Fibroblast of skin of left quadriceps (primary cell): ENCODE results near the gene RANBP3.
"Not testable (repeated sequence)": the region's sequence is repeated elsewhere in the genome, so short reads cannot be mapped to it uniquely, and the experiment has no call there.

Experiments
- DNase-seq, 2 experiments: peaks; one replicate each; pipeline ENCODE4 v3.0.0-alpha.2; 2013; ENCODE audit warnings: low read depth in 2 of 2

Gene RANBP3

GRCh38 chr19:5966215-5966614 is 11.7 kb downstream of the RANBP3 start:
- DNase-seq: no peak

DNA sequence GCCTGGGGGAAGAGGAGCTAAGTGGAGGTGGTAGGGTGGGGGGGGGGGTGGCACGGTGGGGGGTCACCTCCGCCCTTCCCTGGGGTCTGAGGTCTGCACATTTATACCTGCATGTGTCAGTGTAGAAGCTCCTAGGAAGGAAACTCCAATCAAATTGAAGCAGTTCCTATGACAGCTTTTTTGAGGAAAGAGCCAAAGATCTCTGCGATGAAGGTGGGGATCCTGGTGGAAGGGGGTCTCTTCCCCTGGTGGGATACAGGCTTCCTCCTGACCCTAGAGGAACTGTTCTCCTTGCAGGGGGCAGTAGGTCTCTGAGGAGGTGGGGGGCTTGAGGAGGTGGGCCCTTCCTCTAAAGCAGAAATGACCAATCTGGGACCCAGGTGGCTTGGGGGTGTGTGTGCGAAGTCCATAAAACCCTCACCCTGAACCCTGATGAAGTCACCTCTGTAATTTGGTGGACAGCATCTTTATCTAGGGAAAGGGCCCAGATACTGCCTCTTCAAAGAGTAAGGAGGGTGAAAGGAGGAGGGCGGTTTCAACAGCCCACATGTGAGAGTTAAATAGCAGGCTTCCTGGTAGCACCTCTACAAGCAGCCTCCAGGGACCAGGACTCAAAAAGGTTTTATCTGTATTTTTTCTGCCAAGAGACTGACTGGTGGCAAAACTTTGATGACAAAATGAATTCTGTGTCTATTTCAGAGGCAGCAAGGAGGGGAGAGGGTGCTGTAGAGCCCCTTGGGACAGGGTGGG is 12.9 kb downstream of the RANBP3 start:
- no peak for DNase-seq

- DNase-seq: no peak
These were observed 14.1 kb downstream of the RANBP3 start for GRCh38 chr19:5963855-5964254.

DNA sequence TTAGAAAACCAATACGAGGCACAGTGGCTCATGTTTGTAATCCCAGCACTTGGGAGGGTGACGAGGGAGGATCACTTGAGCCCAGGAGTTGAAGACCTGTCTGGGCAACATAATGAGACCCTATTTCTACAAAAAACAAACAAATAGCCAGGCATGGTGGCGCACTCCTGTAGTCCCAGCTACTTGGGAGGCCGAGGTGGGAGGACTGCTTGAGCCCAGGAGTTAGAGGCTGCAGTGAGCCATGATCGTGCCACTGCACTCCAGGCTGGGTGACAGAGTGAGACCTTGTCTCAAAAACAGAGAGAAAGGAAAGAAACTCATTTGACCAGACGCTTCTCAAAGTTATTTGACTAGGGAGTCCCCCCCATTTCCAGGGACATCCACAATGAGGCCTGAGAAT is 14.7 kb downstream of the RANBP3 start:
- not testable (repeated sequence) for DNase-seq

DNA sequence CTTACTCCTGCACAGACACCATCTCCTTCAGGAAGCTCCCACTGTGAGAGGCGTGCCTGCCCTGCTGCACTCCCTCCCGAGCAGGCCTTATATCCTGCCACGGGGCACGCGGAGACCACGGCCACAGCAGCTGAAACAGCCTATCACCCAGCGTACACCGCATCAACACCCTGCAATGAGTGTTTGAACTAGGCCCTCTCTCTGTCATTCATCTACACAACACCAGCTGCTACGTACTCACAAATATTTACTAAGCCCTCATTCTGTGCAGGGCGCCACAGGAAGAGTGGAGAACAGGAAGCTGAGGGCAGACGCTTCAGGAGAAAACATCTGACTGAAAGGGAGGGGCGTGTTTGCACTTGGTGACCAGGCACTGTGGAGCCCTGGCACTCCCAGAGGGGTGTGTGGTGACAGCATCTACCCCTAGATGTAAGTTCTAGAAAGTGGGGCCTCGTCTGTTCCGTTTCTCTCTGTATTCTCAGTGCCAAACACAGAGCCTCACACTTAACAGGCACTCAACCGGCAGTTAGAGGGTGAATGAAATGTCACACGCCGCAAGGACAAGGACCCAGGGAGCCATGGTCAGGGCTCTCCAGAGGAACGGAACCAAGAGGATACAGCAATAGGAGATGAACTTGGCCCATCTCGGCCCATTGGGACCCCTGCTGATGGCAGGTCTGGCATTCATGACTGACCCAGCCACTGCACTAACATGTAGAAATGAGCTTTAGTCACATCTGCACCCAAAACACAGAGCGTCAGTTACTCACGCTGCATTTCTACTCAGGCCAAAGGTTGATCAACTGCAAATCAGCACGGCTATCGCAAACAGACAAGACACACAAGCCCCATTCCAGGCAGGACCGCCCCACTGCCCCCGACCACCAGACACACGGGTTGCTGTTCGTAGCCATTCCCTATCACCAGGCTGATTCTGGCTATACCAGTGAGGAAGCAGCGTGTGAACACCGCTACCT is 15.7 kb downstream of the RANBP3 start:
- no peak for DNase-seq

DNA sequence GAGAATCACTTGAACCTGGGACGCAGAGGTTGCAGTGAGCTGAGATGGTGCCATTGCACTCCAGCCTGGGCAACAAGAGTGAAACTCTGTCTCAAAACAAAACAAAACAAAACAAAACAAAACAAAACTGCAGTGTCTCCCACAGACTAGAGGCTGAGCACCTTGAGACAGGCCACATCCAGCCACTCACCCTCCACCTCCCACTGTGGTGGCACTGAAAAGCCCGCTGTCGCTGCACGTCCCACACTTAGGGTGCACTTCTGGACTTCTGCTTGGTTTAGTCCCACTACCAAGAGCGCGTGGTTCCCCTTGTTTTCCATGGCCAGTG is 16.3 kb downstream of the RANBP3 start:
- DNase-seq: not testable (repeated sequence)

DNA sequence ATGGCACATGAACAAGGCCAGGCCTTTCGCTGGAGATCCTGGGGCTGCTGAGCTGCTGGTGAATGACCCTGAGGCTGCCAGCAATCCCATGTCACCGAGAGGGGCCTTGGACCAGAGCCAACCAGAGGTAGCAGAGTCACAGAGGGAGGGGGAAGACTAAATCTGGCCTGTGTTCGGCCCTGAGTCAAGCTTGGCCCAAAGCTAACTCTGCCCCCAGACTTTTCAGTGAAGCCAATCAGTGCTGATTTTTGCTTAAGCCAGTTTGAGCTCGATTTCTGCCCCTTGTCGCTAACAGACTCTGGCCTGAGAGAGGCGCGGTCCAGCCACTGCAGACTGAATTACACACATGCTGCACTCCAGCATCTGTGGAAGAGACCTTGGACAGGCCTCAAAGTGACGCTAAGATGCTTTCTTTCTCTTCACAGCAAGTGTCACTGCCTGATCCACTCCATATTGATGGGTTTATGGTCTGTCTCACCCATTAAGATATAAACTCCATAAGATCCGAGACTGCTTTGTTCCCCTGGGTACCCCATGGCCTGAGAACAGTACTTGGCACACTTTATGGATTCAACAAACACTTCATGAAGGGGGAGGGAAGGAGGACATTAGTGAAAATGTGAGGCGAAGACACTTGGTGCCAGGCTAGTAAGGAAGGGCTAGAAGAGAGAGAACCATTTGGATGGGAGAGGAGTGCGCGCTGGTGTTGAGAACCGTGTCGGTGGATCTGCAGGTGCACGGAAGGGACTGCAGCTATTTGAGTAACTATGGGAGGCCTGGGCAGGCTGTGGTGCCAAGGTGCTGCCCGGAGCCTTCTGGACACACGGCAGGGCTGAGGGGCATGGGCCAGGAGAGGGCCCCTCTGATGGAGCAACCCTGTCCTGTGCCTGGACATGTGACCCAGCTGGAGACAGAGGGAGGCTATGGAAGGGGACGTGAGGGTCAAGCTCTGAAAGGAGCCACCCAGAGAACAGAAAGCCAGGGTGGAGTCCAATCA is 17.6 kb downstream of the RANBP3 start:
- DNase-seq: no peak

DNA sequence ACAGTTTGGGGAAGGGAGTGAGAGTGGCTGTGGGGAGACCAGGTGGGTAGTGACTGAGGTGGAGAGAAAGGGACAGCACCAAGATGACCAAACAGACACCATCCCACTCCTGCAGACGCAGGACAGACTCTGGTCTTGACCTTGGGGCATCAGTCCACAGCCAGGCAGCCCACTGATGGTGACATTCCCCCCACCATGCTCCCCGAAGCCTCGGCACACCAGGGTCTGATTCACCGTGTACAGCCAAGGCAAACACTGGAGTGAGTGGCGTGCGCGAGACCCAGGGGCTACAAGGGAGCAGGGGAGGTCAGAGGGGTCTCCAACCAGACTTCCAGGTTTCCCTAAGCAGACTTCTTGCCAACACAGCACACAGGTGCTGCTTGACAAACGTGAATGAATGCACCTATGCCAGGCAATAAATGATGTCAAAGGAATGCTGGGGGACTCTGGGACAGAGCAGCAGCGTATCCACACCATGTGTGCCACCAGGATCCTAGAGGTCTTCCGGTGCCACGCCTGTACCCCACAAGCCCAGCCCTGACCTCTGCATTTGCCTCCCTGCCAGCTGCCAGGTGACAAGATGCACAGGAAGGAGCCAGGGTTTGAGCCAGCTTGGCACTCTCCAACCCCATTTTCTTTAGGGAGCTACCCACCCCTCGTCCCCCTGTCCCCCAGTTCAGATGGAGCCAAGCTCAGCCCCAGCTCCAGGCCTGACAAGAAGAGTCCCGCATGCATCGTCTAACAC is 18.5 kb downstream of the RANBP3 start:
- no peak for DNase-seq

DNA sequence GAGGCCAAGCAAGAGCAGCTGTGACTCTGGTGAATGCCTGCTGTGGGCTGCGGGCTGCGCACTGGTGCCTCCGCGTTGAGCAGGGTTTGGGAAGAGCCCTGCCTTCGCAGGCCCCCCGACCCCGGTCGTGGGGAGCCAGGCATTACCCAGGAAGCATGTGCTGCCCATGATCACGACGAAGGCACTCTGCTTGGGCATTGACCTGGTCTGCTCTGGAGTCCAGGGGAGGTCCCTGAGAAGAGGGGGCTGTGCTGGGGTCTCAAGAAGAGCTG is 19.2 kb downstream of the RANBP3 start:
- DNase-seq: no peak

- no peak for DNase-seq
These were observed 19.7 kb downstream of the RANBP3 start for GRCh38 chr19:5958074-5958850.

DNA sequence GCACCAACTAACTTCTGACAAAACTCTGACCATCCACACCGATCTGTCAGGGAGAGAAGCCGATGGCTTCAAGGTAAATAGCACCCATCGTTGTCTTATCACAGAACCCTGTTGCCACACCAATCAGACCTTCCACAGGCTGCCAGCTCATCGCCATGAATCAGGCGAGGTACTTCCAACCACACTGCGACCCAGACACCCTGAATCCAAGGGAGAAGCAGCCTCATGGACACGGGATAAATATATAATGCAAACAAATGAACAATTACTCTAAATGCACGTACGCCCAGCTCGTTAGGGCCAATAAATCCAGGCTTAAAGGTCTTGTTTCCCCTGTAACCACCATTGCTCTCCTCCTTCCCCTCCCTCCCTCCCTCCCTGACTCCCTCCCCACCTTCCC is 20.8 kb downstream of the RANBP3 start:
- no peak for DNase-seq

GRCh38 chr19:5956728-5957127 is 21.2 kb downstream of the RANBP3 start:
- DNase-seq: no peak

DNA sequence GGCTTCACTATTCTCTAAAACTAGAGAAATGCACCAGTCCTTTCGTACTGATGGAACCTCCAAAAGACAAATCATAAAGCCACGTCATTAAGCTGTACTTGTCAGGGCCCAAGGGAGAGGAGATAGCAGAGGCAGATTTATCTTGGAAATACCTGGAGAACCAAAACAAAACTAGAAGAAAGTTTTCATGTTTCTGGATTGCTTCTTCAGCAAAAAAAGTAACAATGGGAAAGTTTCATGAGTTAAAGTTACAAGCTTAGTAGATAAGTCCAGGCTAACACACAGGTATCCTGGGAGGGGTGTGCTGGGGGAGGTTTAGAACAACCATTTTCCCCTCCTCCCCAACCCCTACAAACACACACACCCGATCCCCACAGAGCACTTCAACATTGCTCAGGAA is 21.6 kb downstream of the RANBP3 start:
- DNase-seq: no peak

- no peak for DNase-seq
These were observed 22.4 kb downstream of the RANBP3 start for GRCh38 chr19:5955636-5955935.

DNA sequence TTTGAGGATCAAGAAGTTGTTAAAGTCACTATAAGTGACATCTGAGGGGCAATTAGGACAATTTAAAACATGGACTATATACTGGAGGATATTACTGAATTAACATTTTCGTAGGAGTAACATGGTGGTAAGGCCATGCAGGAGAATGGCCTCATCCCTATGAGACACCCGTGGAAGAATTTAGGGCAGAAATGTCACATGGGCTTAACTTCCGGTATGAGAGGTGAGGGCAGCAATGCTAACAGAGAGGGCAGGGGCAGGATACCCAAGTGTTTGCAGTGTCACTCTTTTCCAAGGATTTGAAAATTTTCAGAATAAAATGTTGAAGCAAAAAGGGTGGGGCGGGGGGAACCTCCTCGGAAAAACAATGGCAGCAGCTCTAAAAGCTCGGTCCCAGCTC is 23.6 kb downstream of the RANBP3 start:
- DNase-seq: no peak

DNA sequence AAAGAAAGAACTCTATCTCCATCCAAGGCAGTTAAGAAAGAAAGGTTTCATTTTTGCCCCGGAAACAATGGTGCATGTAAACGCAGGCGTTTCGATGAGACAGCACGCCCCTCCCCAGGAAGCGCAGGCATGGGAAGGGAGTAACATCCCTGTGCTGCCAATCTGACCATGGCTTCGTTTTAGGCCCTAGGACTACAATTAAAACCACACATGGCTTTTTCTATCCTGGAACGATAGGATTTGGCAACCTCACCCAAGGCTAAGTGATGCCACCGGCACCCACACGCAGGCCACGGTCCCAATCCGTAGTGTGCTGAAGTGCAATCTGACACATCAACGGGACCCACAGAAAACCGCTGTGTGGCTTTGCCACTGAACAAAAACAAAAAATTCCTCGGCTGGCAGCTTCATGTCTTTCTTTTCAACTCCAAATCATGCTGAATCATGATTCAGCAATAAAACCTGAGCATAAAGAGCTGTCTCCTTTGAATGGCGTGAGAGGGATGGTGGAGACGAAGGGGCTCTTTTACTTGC is 24.2 kb downstream of the RANBP3 start:
- no peak for DNase-seq

- DNase-seq: peak; percentile 49 to 56
These were observed 24.8 kb downstream of the RANBP3 start for GRCh38 chr19:5953030-5953589.

DNA sequence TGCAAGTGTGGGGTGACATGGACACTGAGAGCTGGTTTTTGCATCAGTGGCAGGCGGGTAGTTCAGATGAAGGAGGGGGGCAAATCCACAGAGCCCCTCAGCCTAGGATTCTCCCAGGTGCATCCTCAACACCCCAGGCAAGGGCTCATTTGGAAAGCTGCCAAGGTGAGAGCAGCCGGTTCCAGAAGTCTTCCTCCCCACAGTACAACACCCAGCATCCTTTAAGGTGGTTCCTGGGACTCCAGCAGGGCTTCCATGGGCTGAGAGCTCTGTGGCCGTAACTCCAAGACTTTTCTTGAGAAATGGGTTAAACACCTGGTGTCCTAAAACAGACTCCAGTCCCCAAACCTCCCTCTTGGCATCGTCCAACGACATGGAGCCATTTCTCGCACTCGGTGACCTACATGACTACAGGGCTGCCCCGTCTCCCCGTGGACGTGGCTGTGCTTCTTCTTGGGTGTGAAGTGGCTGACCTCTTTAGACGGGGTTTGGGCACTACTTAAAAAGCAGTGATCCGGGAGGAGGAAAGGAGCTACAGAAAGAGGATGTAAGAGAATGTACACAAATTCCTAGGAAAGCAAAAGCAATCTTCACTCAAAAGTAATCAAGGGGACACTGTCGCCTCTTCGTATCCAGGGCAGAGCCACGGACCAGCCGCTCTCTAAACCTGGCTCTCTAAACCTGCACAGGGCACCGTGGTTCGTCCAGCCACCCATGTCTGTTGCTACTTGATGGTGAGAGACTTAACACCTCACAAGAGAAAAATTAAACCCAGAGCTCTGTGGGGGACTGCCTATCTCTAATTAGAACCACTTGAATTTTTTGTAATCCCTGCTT is 25.5 kb downstream of the RANBP3 start:
- DNase-seq: no peak

DNA sequence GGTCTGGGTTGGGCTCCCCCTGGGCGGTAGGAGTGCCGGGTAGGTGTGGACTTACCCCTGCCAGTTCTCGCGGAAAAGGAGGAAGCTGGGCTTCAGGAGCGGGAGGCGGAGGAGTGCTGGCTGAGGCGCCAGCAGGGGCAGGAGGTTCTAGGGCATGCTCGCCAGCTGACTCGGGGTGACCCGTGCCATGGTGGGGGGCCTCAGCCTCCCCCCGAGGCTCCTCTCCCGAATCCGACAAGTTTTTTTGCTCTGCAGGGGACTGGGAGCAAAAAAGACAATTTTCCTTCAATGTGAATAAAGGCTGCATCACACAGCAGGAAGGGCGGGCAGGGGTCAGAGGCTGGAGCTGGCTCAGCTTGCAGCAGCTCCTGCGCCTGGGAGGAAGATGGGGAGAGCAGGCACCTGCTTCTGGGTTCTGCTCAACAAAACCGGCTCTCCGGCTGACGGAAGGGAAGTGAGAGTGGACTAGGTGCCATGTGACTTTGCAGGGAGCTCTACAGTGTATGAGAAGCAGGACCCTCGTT is 26.5 kb downstream of the RANBP3 start:
- no peak for DNase-seq
